ENCODE measurements around the gene CACNA1G. TPM values are rescaled to one million over a fixed set of nuclear protein-coding genes. Genes with fewer than 3 reads are reported as not detected.

Gene CACNA1G
- total RNA-seq, 4 donors from 2014 or later = 0.11 to 0.38 (median 0.13) TPM; not detected in 1

GRCh38 chr17:50634915-50635731, 74.6 kb downstream of the CACNA1G start:
- no peak for DNase-seq
- 5 to 60% methylated on average over 1 to 10 of the region's 52 CpGs for whole genome bisulfite sequencing, 2 donors
- H3K27ac ChIP-seq = peak overlapping the region; percentile 35 to 84 (median 81)

GRCh38 chr17:50635732-50635981, 75.1 kb downstream of the CACNA1G start:
- Histone ChIP-seq H3K4me3 (peak overlapping the region; percentile 59 to 79 (median 77)), H3K27ac (peak overlapping the region in 3 of 4 donors; percentile 80 to 84 (median 82)), H3K9me3 (no peaks in the 10 kb centered on the region), H3K4me1 (peaks cover 41 to 71% (median 42%) of the 10 kb centered on the region in 3 donors), H3K27me3 (peaks cover 0 to 73% (median 0%) of the 10 kb centered on the region in 4 donors), H3K36me3 (no peaks in the 10 kb centered on the region)
- no peak for DNase-seq
- 39 to 41% methylated on average over 3 of the region's 3 CpGs for WGBS, 2 donors
- intact Hi-C loops (cut with DNase I) = no loop called here
- no peak for TF ChIP-seq POLR2A (IDR thresholded peaks at IDR 0.05)
- TF ChIP-seq CTCF (IDR thresholded peaks at IDR 0.05) = no peak

More at GRCh38 chr17:50634915-50635731, 74.6 kb downstream of the CACNA1G start:
- no peaks in the 10 kb centered on the region for H3K36me3 ChIP-seq
- H3K9me3 ChIP-seq = no peaks in the 10 kb centered on the region
- intact Hi-C loops (cut with DNase I) = loop anchor here (5.0 kb wide), 1 partner anchor 47 kb away; no protein-coding TSS in a partner anchor
- H3K4me1 ChIP-seq = peaks cover 36 to 70% (median 37%) of the 10 kb centered on the region in 3 donors
- peaks cover 0 to 77% (median 0%) of the 10 kb centered on the region in 4 donors for H3K27me3 ChIP-seq
- peak overlapping the region; percentile 59 to 79 (median 77) for H3K4me3 ChIP-seq
- peak in 1 of 6 experiments; percentile 4 for TF ChIP-seq CTCF (IDR thresholded peaks at IDR 0.05)
- no peak for TF ChIP-seq POLR2A (IDR thresholded peaks at IDR 0.05)

GRCh38 chr17:50635982-50636803, 75.7 kb downstream of the CACNA1G start:
- H3K4me1 ChIP-seq = peaks cover 44 to 73% (median 47%) of the 10 kb centered on the region in 3 donors
- no peaks in the 10 kb centered on the region for H3K9me3 ChIP-seq
- peak overlapping the region; percentile 59 to 79 (median 77) for H3K4me3 ChIP-seq
- H3K27ac ChIP-seq = peak overlapping the region in 3 of 4 donors; percentile 80 to 84 (median 82)
- WGBS, 2 donors = 41 to 62% methylated on average over 9 of the region's 9 CpGs
- DNase-seq = no peak
- no peaks in the 10 kb centered on the region for H3K36me3 ChIP-seq
- intact Hi-C loops (cut with DNase I) = no loop called here
- TF ChIP-seq CTCF (IDR thresholded peaks at IDR 0.05) (no peak), POLR2A (IDR thresholded peaks at IDR 0.05) (peak in 1 of 4 donors; percentile 8)
- H3K27me3 ChIP-seq = peaks cover 0 to 68% (median 0%) of the 10 kb centered on the region in 4 donors

- 49 to 50% methylated on average over 5 to 6 of the region's 7 CpGs for WGBS, 2 donors
- no peak for TF ChIP-seq CTCF (IDR thresholded peaks at IDR 0.05)
- TF ChIP-seq POLR2A (IDR thresholded peaks at IDR 0.05) = no peak
- Histone ChIP-seq H3K27me3 (peaks cover 0 to 61% (median 0%) of the 10 kb centered on the region in 4 donors), H3K36me3 (no peaks in the 10 kb centered on the region), H3K4me1 (peaks cover 44 to 80% (median 47%) of the 10 kb centered on the region in 3 donors), H3K9me3 (no peaks in the 10 kb centered on the region), H3K4me3 (no peak overlapping the region), H3K27ac (peak overlapping the region in 2 of 4 donors; percentile 36 to 84)
- no peak for DNase-seq
- intact Hi-C loops (cut with DNase I) = no loop called here
Measured at GRCh38 chr17:50636804-50637195, 76.3 kb downstream of the CACNA1G start.

All from esophagus squamous epithelium (tissue), 5 donors.